ENCODE measurements around the gene HDAC4. TPM values are rescaled to one million over a fixed set of nuclear protein-coding genes. Genes with fewer than 3 reads are reported as not detected.

Gene HDAC4
- total and polyA plus RNA-seq, 9 of the 15 experiments (the other 6 are each of a cell fraction or from before 2014, with no cell fraction given) = 0.11 to 20.2 (median 4.0) TPM

DNA sequence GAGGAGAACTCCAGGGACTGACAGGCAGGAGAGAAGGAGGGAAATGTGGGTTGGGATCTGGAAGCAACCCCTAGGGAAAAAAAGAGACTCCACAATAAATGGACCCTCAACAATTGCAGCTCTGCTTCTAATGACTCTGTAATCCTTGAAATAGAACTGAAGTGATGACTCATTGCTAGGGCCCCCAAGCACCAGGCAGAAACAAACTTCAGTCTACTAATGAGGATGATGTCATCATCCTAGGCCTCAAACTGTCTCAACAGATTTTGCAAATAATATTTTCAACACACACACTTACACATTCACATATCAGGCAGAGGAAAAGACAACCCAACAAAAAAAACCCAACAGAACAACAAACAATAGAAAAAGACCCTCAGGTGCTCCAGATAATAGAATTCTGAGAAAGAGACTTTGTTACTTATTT is 143.3 kb downstream of the HDAC4 start (continued):
- TF ChIP-seq, protein P1, sequence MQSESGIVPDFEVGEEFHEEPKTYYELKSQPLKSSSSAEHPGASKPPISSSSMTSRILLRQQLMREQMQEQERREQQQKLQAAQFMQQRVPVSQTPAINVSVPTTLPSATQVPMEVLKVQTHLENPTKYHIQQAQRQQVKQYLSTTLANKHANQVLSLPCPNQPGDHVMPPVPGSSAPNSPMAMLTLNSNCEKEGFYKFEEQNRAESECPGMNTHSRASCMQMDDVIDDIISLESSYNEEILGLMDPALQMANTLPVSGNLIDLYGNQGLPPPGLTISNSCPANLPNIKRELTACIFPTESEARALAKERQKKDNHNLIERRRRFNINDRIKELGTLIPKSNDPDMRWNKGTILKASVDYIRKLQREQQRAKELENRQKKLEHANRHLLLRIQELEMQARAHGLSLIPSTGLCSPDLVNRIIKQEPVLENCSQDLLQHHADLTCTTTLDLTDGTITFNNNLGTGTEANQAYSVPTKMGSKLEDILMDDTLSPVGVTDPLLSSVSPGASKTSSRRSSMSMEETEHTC (IDR thresholded peaks at IDR 0.05) = no peak
- no peak for TF ChIP-seq ZNF121 (CRISPR knock-in tag; conservative IDR thresholded peaks at IDR 0.05)
- TF ChIP-seq ZNF184 (CRISPR knock-in tag; IDR thresholded peaks at IDR 0.05) = no peak
- TF ChIP-seq, protein P2, sequence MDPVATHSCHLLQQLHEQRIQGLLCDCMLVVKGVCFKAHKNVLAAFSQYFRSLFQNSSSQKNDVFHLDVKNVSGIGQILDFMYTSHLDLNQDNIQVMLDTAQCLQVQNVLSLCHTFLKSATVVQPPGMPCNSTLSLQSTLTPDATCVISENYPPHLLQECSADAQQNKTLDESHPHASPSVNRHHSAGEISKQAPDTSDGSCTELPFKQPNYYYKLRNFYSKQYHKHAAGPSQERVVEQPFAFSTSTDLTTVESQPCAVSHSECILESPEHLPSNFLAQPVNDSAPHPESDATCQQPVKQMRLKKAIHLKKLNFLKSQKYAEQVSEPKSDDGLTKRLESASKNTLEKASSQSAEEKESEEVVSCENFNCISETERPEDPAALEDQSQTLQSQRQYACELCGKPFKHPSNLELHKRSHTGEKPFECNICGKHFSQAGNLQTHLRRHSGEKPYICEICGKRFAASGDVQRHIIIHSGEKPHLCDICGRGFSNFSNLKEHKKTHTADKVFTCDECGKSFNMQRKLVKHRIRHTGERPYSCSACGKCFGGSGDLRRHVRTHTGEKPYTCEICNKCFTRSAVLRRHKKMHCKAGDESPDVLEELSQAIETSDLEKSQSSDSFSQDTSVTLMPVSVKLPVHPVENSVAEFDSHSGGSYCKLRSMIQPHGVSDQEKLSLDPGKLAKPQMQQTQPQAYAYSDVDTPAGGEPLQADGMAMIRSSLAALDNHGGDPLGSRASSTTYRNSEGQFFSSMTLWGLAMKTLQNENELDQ (CRISPR knock-in tag; IDR thresholded peaks at IDR 0.05; ENCODE audit: borderline replicate concordance) = no peak
- TF ChIP-seq, protein P3, sequence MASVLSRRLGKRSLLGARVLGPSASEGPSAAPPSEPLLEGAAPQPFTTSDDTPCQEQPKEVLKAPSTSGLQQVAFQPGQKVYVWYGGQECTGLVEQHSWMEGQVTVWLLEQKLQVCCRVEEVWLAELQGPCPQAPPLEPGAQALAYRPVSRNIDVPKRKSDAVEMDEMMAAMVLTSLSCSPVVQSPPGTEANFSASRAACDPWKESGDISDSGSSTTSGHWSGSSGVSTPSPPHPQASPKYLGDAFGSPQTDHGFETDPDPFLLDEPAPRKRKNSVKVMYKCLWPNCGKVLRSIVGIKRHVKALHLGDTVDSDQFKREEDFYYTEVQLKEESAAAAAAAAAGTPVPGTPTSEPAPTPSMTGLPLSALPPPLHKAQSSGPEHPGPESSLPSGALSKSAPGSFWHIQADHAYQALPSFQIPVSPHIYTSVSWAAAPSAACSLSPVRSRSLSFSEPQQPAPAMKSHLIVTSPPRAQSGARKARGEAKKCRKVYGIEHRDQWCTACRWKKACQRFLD (CRISPR knock-in tag; IDR thresholded peaks at IDR 0.05) = 0 out of 2 replicates have a peak, but pooled peaks have one; percentile 17
- TF ChIP-seq, protein P4, sequence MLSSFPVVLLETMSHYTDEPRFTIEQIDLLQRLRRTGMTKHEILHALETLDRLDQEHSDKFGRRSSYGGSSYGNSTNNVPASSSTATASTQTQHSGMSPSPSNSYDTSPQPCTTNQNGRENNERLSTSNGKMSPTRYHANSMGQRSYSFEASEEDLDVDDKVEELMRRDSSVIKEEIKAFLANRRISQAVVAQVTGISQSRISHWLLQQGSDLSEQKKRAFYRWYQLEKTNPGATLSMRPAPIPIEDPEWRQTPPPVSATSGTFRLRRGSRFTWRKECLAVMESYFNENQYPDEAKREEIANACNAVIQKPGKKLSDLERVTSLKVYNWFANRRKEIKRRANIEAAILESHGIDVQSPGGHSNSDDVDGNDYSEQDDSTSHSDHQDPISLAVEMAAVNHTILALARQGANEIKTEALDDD (IDR thresholded peaks at IDR 0.05) = peak; percentile 21; the same call in 1 of the 2 replicates
- TF ChIP-seq, protein P5, sequence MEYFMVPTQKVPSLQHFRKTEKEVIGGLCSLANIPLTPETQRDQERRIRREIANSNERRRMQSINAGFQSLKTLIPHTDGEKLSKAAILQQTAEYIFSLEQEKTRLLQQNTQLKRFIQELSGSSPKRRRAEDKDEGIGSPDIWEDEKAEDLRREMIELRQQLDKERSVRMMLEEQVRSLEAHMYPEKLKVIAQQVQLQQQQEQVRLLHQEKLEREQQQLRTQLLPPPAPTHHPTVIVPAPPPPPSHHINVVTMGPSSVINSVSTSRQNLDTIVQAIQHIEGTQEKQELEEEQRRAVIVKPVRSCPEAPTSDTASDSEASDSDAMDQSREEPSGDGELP (CRISPR knock-in tag; IDR thresholded peaks at IDR 0.05; ENCODE audit: borderline replicate concordance) = no peak
- no peak for TF ChIP-seq NR4A1 (CRISPR knock-in tag; IDR thresholded peaks at IDR 0.05)
- no peak for TF ChIP-seq NR4A1 (tag; IDR thresholded peaks at IDR 0.05)
- TF ChIP-seq, protein P6, sequence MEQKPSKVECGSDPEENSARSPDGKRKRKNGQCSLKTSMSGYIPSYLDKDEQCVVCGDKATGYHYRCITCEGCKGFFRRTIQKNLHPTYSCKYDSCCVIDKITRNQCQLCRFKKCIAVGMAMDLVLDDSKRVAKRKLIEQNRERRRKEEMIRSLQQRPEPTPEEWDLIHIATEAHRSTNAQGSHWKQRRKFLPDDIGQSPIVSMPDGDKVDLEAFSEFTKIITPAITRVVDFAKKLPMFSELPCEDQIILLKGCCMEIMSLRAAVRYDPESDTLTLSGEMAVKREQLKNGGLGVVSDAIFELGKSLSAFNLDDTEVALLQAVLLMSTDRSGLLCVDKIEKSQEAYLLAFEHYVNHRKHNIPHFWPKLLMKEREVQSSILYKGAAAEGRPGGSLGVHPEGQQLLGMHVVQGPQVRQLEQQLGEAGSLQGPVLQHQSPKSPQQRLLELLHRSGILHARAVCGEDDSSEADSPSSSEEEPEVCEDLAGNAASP (IDR thresholded peaks at IDR 0.05) = no peak
- peak; percentile 84 for TF ChIP-seq LEF1 (IDR thresholded peaks at IDR 0.05)
- no peak for TF ChIP-seq ZNF76 (CRISPR knock-in tag; IDR thresholded peaks at IDR 0.05; ENCODE audit: borderline replicate concordance)
- TF ChIP-seq HDAC8 (tag; IDR thresholded peaks at IDR 0.05) = no peak
- no peak for TF ChIP-seq HMG20A (CRISPR knock-in tag; conservative IDR thresholded peaks at IDR 0.05)
- 0 out of 2 replicates have a peak, but pooled peaks have one; percentile 75 for TF ChIP-seq MTA1 (IDR thresholded peaks at IDR 0.05; ENCODE audit: borderline replicate concordance)
- TF ChIP-seq MYNN (IDR thresholded peaks at IDR 0.05) = no peak
- TF ChIP-seq MYNN (CRISPR knock-in tag; IDR thresholded peaks at IDR 0.05) = no peak
- peak; percentile 63 for TF ChIP-seq ARID1B (IDR thresholded peaks at IDR 0.05)
